GM19397 (cell line): ENCODE data around the gene NUCB2.
A peak's percentile ranks its signal among the peaks of the same experiment; 100 is the strongest.
"Not testable (repeated sequence)": the region's sequence is repeated elsewhere in the genome, so short reads cannot be mapped to it uniquely, and the experiment has no call there.

ENCODE experiments used
- ATAC-seq: cut with Tn5 transposase; IDR thresholded peaks from one replicate; pipeline ENCODE4 v1.9.1; 2021; ENCODE audit warnings: mild to moderate bottlenecking, moderate library complexity; ENCODE audit not compliant: unreplicated experiment

The NUCB2 gene

GRCh38 chr11:17276236-17277023 is at the start of gene NUCB2:
TSS of gene NUCB2 (plus strand) at chr11:17276739. CDS start at chr11:17295324, 18,585 bp downstream.
- ATAC-seq = peak; percentile 99

GRCh38 chr11:17228186-17228925 is 48.2 kb upstream of the NUCB2 start:
- ATAC-seq = not testable (repeated sequence)

GRCh38 chr11:17229481-17230152 is 46.9 kb upstream of the NUCB2 start:
- ATAC-seq = no peak

GRCh38 chr11:17230867-17231851 is 45.4 kb upstream of the NUCB2 start:
- ATAC-seq = peak; percentile 80

- ATAC-seq = no peak
Measured at GRCh38 chr11:17233101-17233500, 43.4 kb upstream of the NUCB2 start.

GRCh38 chr11:17238377-17238776 is 38.2 kb upstream of the NUCB2 start:
- no peak for ATAC-seq

- ATAC-seq = not testable (repeated sequence)
Measured at GRCh38 chr11:17239927-17240326, 36.6 kb upstream of the NUCB2 start.

GRCh38 chr11:17240780-17241179 is 35.8 kb upstream of the NUCB2 start:
- ATAC-seq = no peak

GRCh38 chr11:17242954-17243353 is 33.6 kb upstream of the NUCB2 start:
- ATAC-seq = not testable (repeated sequence)

GRCh38 chr11:17244046-17244445 is 32.5 kb upstream of the NUCB2 start:
- peak; percentile 81 for ATAC-seq

- ATAC-seq = no peak
Measured at GRCh38 chr11:17250561-17251350, 25.8 kb upstream of the NUCB2 start.

GRCh38 chr11:17252704-17253103 is 23.8 kb upstream of the NUCB2 start:
- no peak for ATAC-seq

- ATAC-seq = no peak
Measured at GRCh38 chr11:17256512-17256911, 20.0 kb upstream of the NUCB2 start.

- no peak for ATAC-seq
Measured at GRCh38 chr11:17257196-17257595, 19.3 kb upstream of the NUCB2 start.

- ATAC-seq = no peak
Measured at GRCh38 chr11:17258670-17259069, 17.9 kb upstream of the NUCB2 start.

- no peak for ATAC-seq
Measured at GRCh38 chr11:17259519-17259918, 17.0 kb upstream of the NUCB2 start.

GRCh38 chr11:17260020-17260419 is 16.5 kb upstream of the NUCB2 start:
- no peak for ATAC-seq

GRCh38 chr11:17263769-17264168 is 12.8 kb upstream of the NUCB2 start:
- no peak for ATAC-seq

- no peak for ATAC-seq
Measured at GRCh38 chr11:17266781-17267180, 9.8 kb upstream of the NUCB2 start.

- ATAC-seq = no peak
Measured at GRCh38 chr11:17267576-17267975, 9.0 kb upstream of the NUCB2 start.
